ENCODE results near the gene SMKR1.

DNA sequence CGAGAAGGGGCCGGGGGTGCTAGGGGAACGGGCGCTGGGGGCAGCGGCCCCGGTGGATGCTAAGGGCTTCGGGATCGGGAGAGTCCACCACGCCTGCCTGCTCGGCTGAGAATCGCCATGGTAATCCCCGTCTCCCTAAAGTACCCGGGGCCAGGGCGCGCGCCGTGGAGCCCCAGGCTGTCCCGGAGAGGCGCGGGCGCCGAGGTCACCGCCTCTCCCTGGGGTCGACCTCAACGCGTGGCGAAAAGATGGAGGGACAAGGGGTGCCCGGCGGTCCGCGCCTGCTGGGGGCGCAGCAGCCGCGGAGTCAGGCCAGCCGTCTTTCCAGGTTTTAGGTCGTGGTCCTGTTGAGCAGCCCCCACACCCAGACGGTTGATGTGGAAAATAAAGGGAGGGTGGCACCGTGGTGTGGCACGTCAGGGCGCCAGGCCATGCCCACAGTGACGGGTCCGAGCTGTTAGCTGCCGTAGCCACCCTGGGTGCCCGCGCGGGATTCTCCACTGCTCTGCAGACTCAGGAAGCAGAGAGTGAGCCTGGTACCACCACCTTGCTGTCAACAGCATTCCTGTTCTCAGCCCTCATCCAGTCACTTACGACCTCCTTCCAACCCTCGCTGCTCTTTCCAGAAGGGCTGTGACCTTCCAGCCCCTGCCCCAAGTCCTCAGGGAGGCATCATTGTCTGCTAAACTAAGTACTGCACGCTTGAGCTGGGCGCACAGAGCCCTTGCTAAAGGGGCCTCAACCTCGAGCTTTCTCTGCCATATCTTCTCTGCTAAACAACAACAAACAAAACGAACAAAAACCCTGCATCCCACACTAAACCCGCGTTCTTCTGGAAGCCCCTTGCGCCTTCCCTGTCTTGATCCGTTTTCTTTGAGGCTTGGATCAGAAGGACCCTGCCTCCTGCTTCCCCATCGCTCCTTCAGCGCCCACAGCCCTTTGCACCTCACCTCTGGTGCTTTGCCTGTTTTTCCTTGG lies 666 bp downstream of the SMKR1 start:
- TF ChIP-seq, protein P1, sequence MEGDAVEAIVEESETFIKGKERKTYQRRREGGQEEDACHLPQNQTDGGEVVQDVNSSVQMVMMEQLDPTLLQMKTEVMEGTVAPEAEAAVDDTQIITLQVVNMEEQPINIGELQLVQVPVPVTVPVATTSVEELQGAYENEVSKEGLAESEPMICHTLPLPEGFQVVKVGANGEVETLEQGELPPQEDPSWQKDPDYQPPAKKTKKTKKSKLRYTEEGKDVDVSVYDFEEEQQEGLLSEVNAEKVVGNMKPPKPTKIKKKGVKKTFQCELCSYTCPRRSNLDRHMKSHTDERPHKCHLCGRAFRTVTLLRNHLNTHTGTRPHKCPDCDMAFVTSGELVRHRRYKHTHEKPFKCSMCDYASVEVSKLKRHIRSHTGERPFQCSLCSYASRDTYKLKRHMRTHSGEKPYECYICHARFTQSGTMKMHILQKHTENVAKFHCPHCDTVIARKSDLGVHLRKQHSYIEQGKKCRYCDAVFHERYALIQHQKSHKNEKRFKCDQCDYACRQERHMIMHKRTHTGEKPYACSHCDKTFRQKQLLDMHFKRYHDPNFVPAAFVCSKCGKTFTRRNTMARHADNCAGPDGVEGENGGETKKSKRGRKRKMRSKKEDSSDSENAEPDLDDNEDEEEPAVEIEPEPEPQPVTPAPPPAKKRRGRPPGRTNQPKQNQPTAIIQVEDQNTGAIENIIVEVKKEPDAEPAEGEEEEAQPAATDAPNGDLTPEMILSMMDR (IDR thresholded peaks at IDR 0.05) = peak; percentile 52
- TF ChIP-seq ZFX (IDR thresholded peaks at IDR 0.05; ENCODE audit: borderline replicate concordance) = no peak
